SU-DHL-6 (cell line): ENCODE measurements around the gene SEZ6.

Experiments
- H2AFZ ChIP-seq: fragments of 200-600 bp; sonication (generic); 2 replicates; pipeline ENCODE4 v1.6.1; 2014; ENCODE audit warnings: low read depth, mild to moderate bottlenecking, moderate library complexity, mixed read lengths, antibody characterized with exemption, low read length; ENCODE audit not compliant: severe bottlenecking
- H3F3A ChIP-seq: fragments of 200-600 bp; shearing (Covaris generic); 2 replicates; pipeline ENCODE4 v1.6.0; 2016; ENCODE audit warnings: antibody characterized with exemption, mild to moderate bottlenecking; ENCODE audit not compliant: insufficient read depth
- H3K27ac ChIP-seq: fragments of 200-600 bp; sonication (generic); 2 replicates; pipeline ENCODE4 v1.5.1; 2016; ENCODE audit warnings: low read depth, mild to moderate bottlenecking, low read length, moderate library complexity, mixed read lengths
- H3K27me3 ChIP-seq: fragments of 200-600 bp; sonication (generic), shearing (Covaris generic); 2 replicates; pipeline ENCODE4 v1.6.0; 2014; ENCODE audit warnings: mild to moderate bottlenecking, low read length
- H3K36me3 ChIP-seq: fragments of 200-600 bp; sonication (generic); 2 replicates; pipeline ENCODE4 v1.6.1; 2014; ENCODE audit warnings: mild to moderate bottlenecking, low read length, mixed read lengths
- H3K4me2 ChIP-seq: fragments of 300-600, 200-600 bp; shearing (Covaris generic), sonication (generic); 2 replicates; pipeline ENCODE4 v1.6.0; 2014; ENCODE audit warnings: low read length, low read depth, mild to moderate bottlenecking; ENCODE audit not compliant: poor library complexity, severe bottlenecking
- H3K4me3 ChIP-seq: fragments of 200-600 bp; sonication (generic); 2 replicates; pipeline ENCODE4 v1.5.1; 2014; ENCODE audit warnings: antibody characterized with exemption, low read length, mild to moderate bottlenecking, mixed read lengths; ENCODE audit not compliant: insufficient read depth, poor library complexity, severe bottlenecking
- H3K79me2 ChIP-seq: fragments of 200-600 bp; sonication (generic); 2 replicates; pipeline ENCODE4 v1.6.1; 2014; ENCODE audit warnings: mild to moderate bottlenecking, low read length, moderate library complexity; ENCODE audit not compliant: insufficient read depth
- H3K9ac ChIP-seq: fragments of 200-600 bp; sonication (generic); 2 replicates; pipeline ENCODE4 v1.7.0; 2014; ENCODE audit warnings: mild to moderate bottlenecking, low read length
- H3K9me2 ChIP-seq: fragments of 200-600 bp; sonication (generic); replicated peaks from 2 replicates; pipeline ENCODE4 v1.6.1; 2014; ENCODE audit warnings: low read length; ENCODE audit not compliant: insufficient read depth
- H3K9me3 ChIP-seq: fragments of 200-600 bp; sonication (generic); 2 replicates; pipeline ENCODE4 v1.6.1; 2014; ENCODE audit warnings: low read length, mixed read lengths; ENCODE audit not compliant: insufficient read depth
- H4K20me1 ChIP-seq: fragments of 200-600 bp; sonication (generic); 2 replicates; pipeline ENCODE4 v1.6.1; 2014; ENCODE audit warnings: low read depth, mild to moderate bottlenecking, antibody characterized with exemption, low read length, moderate library complexity, mixed read lengths
- EZH2phosphoT487 ChIP-seq: fragments of 200-600 bp; sonication (generic), shearing (Covaris generic); conservative IDR thresholded peaks from 2 replicates; pipeline ENCODE4 v1.6.1; 2018; ENCODE audit warnings: mild to moderate bottlenecking, antibody characterized with exemption, low read length, moderate library complexity, mixed read lengths
- TF ChIP-seq, protein P1 (sequence below): fragments of 200-600 bp; sonication (generic); IDR thresholded peaks from one replicate; pipeline ENCODE4 v1.5.1; 2017; ENCODE audit warnings: antibody characterized with exemption, mild to moderate bottlenecking, low read length, moderate library complexity; ENCODE audit not compliant: insufficient read depth, poor library complexity, severe bottlenecking

SEZ6 gene

DNA sequence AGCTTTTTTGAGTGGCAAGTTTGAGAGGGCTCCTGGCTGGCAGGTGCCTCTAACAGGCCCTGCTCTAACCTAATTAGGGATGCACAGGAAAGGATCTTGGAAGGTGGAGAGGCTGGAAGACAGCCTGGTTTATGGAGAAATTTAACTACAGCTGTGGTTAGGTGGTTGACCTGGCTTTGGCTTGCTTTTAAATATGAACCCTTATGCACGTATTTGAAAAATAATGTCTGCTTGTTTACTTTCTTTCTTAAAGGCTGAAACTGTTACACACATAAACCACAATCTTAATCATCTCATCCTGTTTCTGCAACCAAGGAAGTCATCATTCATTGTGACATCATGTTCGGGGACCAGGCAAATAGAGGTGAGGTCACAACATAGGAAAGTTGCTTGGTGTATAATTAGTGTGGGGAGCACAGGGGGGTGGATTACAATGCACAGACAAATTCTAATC lies 79.9 kb downstream of the SEZ6 start:
- no peak overlapping the region for H3K27ac ChIP-seq
- no peaks in the 10 kb centered on the region for H3K27me3 ChIP-seq
- no peaks in the 10 kb centered on the region for H3K9me2 ChIP-seq
- 0 out of 2 replicates have a peak, but pooled peaks cover 2% of the 10 kb centered on the region for H4K20me1 ChIP-seq
- H3K79me2 ChIP-seq: peaks cover 67% of the 10 kb centered on the region
- H3F3A ChIP-seq: no peaks in the 10 kb centered on the region
- H3K4me2 ChIP-seq: no peak overlapping the region
- H3K36me3 ChIP-seq: peaks cover 29% of the 10 kb centered on the region
- no peak overlapping the region for H2AFZ ChIP-seq
- no peak overlapping the region for H3K9ac ChIP-seq
- TF ChIP-seq, protein P1, sequence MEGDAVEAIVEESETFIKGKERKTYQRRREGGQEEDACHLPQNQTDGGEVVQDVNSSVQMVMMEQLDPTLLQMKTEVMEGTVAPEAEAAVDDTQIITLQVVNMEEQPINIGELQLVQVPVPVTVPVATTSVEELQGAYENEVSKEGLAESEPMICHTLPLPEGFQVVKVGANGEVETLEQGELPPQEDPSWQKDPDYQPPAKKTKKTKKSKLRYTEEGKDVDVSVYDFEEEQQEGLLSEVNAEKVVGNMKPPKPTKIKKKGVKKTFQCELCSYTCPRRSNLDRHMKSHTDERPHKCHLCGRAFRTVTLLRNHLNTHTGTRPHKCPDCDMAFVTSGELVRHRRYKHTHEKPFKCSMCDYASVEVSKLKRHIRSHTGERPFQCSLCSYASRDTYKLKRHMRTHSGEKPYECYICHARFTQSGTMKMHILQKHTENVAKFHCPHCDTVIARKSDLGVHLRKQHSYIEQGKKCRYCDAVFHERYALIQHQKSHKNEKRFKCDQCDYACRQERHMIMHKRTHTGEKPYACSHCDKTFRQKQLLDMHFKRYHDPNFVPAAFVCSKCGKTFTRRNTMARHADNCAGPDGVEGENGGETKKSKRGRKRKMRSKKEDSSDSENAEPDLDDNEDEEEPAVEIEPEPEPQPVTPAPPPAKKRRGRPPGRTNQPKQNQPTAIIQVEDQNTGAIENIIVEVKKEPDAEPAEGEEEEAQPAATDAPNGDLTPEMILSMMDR: no peak
- no peak for TF ChIP-seq EZH2phosphoT487
- H3K4me3 ChIP-seq: no peak overlapping the region
- no peaks in the 10 kb centered on the region for H3K9me3 ChIP-seq

DNA sequence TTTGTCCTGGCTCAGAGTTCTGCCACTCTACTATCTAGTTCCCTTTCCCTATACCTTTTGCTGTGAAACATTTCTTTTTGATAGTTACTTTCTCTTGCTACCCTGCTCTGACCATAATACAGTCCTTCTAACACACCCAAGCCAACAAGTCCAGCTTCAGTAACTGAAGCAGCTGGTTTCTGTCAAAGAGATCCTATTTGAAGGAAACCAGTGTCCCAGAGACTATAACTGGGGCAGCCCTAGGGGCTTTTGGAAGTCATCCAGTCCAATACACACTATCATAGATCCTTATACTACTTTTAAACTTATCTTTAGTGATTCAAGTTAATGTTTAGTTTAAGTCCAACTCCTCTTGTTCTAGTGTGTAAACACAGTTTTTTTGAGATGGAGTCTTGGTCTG lies 85.6 kb downstream of the SEZ6 start:
- H3K4me2 ChIP-seq: no peak overlapping the region
- no peaks in the 10 kb centered on the region for H3K27me3 ChIP-seq
- H4K20me1 ChIP-seq: no peaks in the 10 kb centered on the region
- H2AFZ ChIP-seq: no peak overlapping the region
- H3K79me2 ChIP-seq: peaks cover 18% of the 10 kb centered on the region; the same call in 1 of the 2 replicates
- no peak overlapping the region for H3K27ac ChIP-seq
- no peaks in the 10 kb centered on the region for H3K9me3 ChIP-seq
- no peak overlapping the region for H3K9ac ChIP-seq
- H3K36me3 ChIP-seq: peaks cover 52% of the 10 kb centered on the region
- TF ChIP-seq EZH2phosphoT487: no peak
- TF ChIP-seq, protein P1: no peak
- peaks cover 7% of the 10 kb centered on the region; the same call in 1 of the 2 replicates for H3F3A ChIP-seq
- H3K4me3 ChIP-seq: no peak overlapping the region
- H3K9me2 ChIP-seq: no peaks in the 10 kb centered on the region

DNA sequence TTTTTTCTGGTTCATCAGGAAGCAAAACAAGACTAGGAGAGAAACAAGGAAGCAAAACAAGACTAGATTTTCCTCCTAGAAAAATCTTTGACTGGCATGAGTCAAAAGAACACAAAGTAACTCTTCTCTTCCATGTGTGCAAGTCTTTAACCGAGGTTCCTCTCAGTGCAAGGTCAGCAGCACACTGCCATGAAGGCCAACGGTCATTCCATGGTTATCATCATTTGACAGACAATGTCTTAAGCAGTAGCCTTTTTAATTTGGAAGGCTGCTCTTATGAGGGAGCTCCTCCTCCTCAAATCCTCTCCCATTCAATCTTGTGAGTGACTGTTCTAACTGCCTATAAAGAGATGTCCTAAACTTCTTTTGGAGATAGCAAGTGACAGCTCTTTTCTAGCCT lies 87.5 kb downstream of the SEZ6 start:
- no peak overlapping the region for H3K9ac ChIP-seq
- peaks cover 7% of the 10 kb centered on the region; the same call in 1 of the 2 replicates for H3F3A ChIP-seq
- H3K4me2 ChIP-seq: no peak overlapping the region
- H3K9me2 ChIP-seq: no peaks in the 10 kb centered on the region
- no peak overlapping the region for H3K4me3 ChIP-seq
- 0 out of 2 replicates have a peak, but pooled peaks cover 9% of the 10 kb centered on the region for H3K79me2 ChIP-seq
- no peaks in the 10 kb centered on the region for H4K20me1 ChIP-seq
- H3K27ac ChIP-seq: no peak overlapping the region
- no peak for TF ChIP-seq EZH2phosphoT487
- TF ChIP-seq, protein P1: no peak
- H3K36me3 ChIP-seq: peaks cover 49% of the 10 kb centered on the region
- no peaks in the 10 kb centered on the region for H3K9me3 ChIP-seq
- no peaks in the 10 kb centered on the region for H3K27me3 ChIP-seq
- no peak overlapping the region for H2AFZ ChIP-seq
